SIG-M5 (cell line): Measurements from ENCODE around the gene PRSS57.
"Not testable (repeated sequence)": the region's sequence is repeated elsewhere in the genome, so short reads cannot be mapped to it uniquely, and the experiment has no call there.

ENCODE experiments used
- DNase-seq: peaks from one replicate; lab custom pipeline; 2025; lab: John Stamatoyannopoulos, UW

Gene PRSS57

GRCh38 chr19:723247-723646 lies 28.0 kb upstream of the PRSS57 start:
- no peak for DNase-seq

DNA sequence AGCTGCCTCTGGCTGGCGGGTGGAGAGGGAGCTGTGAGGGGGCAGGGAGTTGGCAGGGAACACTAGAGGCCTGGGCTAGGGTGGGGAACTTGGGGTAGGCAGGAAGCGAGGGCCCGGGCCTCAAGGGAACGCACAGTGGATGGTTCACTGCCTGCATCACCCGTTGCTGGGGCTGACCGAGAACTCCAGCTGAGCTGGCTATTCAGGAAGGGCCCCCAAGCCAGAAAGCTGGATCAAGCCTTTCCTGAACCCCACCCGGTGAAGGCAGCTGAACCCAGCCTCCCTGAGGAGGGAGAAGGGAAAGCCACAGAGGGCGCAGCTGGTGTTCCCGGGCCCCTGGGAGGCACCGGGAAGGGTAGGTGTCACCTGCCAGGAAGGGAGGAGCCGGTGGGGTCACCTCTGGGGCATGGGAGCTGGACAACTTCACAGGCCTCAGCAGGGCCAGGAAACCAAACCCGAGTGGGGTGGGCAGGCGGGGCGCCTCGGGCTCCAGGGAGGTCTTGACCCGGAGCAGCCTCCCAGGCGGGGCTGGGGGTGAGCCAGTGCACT lies 27.4 kb upstream of the PRSS57 start:
- no peak for DNase-seq

- DNase-seq = no peak
Observed at GRCh38 chr19:720345-721160, 25.3 kb upstream of the PRSS57 start.

GRCh38 chr19:719636-720344 lies 24.5 kb upstream of the PRSS57 start:
- DNase-seq = no peak

GRCh38 chr19:718991-719512 lies 23.8 kb upstream of the PRSS57 start:
- DNase-seq = no peak

GRCh38 chr19:718251-718951 lies 23.1 kb upstream of the PRSS57 start:
- no peak for DNase-seq

GRCh38 chr19:715347-715746 lies 20.1 kb upstream of the PRSS57 start:
- no peak for DNase-seq

DNA sequence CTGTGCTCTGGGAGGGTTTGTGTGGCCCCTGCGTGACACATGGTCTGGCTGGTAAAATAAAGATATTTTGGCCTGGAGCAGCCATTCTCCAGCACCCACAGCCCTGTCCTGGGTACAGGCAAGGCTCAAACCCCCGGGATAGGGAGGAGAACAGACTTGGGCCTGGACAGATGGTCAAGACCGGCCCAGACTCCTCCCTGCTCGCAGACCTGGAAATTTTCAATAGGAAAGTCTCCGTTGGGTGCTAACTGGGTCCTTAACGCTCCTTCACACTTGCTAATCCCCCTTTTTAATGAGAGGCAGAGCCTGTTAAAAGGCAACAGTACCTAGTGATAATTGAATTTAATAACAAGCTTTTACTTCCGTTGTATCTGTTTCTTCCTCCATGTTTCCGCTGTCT lies 16.0 kb upstream of the PRSS57 start:
- no peak for DNase-seq

GRCh38 chr19:710767-711166 lies 15.5 kb upstream of the PRSS57 start:
- no peak for DNase-seq

DNA sequence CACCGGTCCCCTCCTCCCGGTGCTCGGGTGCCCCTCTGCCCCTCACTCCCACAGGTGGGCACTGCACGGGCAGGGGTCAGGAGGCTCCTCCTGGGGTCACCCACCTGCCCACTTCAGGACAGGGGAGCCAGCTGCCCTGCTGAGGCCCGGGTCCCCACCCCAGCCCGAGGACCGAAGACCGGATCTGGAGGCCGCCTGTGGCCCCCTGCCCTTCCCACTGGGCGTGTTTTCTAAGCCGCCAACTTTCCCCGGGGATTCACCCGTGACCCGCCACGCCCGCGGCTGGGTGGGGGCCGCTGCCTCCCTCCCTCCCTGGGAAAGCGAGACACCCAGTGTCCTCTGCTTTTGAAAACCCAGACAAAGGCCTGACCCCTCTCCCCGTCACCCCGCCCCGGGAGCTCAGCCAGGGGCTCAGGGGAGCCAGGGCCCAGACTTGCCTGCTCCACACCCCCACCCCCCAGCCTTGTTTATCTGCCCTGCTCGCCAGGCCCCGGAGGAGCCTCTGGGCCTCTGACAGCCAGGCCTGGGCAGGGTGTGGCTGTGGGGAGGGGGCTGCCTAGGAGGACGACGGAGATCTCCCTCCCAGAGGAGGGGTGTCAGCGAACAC lies 14.8 kb upstream of the PRSS57 start:
- no peak for DNase-seq

DNA sequence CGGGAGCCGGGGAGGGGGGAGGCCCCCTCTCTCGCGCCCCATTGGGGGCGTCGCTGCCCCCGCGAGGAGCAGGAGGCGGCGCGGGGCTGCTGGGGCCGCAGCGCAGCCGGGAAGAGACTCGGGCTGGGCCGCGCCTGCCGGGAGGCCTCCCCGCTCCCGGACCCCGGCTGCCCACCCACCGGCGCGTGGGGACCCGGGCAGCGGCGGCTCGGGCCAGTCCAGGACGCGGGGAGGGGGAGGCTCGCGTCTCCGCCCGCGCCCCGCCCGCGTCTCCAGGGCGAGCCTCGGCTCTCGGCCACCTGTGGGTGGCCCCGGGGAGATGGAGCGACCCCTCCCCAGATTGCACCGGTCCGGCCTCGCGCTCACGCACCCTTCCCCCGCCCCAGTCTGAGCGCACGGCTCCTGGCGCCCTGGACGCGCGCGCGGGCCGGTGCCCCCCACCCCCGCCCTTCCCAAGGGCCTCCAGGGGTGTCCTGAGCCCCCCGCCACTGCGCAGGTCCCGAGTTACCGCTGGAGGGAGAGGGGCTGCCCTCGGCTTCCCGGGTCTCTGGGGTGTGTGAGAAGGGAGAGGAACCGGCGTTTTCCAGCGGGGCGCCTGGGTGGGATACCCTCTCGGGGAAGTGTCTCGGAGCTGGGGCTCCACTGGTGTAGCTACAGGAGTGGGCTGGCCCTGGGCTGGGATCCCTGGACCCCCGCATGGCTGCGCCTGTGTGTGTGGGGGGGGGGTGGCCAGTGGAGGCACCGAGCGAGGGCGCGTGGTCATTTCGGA lies 14.1 kb upstream of the PRSS57 start:
- no peak for DNase-seq

DNA sequence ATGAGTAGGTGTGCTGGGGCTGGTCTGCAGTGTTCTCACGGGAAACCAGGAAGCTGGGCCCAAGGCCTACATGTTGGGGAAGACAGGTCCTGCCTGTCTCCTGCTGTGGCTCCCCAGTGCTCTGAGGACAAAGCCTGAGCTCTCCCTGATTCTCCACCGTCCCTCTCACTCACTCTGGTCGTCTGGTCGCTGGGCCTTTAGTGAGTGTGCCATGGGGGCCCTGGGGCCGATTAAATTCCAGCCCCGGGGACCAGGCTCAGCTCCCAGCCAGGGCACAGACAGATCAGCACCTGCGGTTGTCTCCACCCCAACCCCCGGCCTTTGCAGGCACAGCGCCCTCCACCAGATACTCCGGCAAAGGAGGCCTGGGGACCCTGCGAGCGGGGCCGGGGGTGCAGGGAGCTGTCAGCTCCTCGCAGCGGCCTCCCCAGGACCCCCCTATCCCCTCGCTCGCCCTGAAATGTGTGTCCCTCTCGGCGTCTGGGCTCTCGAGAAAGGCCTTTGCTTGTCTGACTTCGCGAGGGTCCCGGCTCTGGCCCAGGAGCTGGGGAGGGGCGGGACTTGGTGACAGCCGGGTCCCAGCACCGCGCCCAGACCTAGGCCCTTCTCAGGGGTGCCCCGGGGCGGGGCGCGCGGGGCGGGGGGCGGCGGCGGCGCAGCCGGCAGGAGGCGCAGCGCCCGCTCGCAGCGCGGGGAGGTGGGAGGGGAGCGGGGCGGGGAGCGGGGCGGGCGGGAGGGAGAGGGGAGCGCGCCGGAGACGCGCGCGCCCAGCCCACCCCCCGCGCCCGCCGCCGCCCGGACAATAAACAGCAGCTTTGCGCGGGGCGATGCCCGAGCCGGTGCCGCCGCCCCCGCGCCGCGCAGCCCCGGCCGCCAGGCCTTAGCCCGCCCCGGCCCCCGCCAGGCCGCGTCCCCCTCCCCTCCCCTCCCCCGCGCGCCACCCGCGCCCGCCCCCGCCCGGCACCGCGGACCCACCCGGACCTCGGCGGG lies 13.2 kb upstream of the PRSS57 start, which contains the start of gene PALM:
Gene PALM (plus strand): TSS at position 782 of the 990 bp plus-strand sequence. CDS start 212 bp downstream, outside the sequence.
- DNase-seq = no peak

DNA sequence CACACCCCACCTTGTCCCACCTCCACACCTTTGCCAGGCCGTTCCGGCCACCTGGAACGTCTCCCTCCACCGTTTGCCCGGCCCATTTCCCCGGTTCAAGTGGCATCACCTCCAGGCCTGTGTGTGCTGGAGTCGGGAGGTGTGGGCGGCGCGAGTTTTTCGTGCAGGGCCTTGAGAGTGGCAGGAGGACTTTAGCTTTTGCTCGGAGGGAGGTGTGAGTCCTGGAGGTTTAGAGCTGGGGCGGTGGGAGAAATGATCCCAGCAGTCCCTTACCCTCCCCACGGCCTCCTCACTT lies 9.1 kb upstream of the PRSS57 start:
- no peak for DNase-seq

DNA sequence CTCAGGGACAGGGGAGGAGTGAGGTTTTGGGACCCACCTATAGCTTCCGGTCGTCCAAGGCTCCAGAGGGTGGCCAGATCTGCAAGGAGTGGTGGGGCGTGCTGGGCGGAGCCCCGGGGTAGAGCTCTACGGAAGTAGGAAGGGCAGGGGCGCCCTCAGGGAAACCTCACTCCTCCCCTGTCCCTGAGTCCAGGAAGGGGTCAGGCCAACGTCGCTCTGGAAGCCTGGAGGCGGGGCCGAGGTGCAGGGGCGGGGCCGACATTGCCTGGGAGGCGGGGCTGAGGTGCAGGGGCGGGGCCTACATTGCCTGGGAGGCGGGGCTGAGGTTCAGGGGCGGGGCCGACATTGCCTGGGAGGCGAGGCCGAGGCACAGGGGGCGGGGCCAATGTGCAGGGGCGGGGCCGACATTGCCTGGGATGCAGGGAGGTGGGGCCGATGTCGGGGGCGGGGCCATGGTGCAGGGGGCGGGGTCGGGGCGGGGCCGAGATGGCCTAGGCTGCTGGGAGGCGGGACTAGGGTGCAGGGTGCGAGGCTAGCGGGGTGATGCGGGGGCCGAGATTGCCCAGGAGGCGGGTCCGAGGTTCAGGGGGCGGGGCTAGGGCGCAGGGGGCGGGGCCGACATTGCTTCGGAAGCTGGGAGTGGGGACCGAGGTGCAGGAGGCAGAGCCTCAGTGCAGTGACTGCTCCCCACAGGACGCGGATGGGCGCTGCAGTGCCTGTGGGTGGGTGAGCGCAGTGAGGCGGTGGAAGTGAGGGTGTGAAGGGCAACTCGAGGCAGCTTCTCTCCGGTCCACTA lies 8.6 kb upstream of the PRSS57 start:
- peak; percentile 56 for DNase-seq

DNA sequence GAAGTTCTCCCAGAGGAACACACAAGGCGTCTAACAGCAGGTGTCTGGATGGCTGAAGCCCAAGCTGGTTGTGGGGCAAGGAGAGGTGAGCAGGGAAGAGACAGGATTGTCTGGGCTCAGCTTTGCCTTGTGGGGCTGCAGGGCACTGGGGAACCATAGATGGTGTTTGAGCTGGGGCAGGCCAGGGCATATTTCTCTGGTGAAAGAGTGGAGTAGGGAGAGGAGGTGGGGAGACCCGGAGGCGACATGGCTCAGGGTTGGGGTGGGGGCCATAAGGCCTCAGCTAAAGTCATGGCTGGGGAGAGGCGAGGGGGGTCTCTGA lies 8.0 kb upstream of the PRSS57 start:
- DNase-seq = no peak

- not testable (repeated sequence) for DNase-seq
Observed at GRCh38 chr19:702847-703246, 7.6 kb upstream of the PRSS57 start.

DNA sequence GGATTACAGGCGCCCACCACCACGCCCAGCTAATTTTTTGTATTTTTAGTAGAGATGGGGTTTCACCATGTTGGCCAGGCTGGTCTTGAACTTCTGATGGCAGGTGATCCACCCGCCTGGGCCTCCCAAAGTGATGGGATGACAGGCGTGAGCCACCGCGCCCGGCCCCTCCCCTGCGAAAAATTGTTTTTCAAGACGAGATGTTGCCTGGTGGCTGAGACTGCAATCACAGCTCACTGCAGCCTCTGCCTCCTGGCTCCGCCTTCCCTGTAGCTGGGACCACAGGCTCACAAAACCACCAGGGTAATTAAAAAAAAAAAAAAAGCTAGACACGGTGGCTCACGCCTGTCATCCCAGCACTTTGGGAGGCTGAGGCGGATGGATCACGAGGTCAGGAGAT lies 4.6 kb upstream of the PRSS57 start:
- not testable (repeated sequence) for DNase-seq

GRCh38 chr19:698529-698928 lies 3.3 kb upstream of the PRSS57 start:
- not testable (repeated sequence) for DNase-seq
